Urothelium cell line (cell line): ENCODE data around the gene SEC22A.

ENCODE experiments used
- DNase-seq: peaks from one replicate; pipeline ENCODE4 v3.0.0; 2011; ENCODE audit warnings: low spot score, mixed read lengths
- FAIRE-seq: peaks from 2 replicates; lab custom pipeline; 2011; peaks lifted over from hg19 to GRCh38; lab: Jason Lieb, UNC

Gene SEC22A

GRCh38 chr3:123262226-123262625, 60.5 kb downstream of the SEC22A start:
- FAIRE-seq: no peak
- no peak for DNase-seq

DNA sequence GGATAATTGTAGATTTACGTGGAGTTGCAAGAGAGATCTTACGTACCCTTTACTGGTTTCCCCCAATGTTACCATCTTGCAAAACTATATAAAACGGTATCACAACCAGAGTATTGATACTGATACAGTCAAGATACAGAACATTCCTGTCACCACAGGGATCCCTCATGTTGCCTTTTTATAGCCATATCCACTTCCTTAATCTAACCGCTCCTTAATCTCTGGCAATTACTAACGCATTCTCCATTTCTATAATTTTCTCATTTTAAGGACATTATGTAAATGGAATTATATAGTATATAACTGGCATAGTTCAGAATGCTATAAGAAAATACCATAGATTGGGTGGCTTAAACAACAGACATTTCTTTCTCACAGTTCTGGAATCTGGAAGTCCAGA, 61.1 kb downstream of the SEC22A start:
- DNase-seq (no peak), FAIRE-seq (no peak)

- no peak for FAIRE-seq
Observed at GRCh38 chr3:123263941-123264340, 62.2 kb downstream of the SEC22A start.

DNA sequence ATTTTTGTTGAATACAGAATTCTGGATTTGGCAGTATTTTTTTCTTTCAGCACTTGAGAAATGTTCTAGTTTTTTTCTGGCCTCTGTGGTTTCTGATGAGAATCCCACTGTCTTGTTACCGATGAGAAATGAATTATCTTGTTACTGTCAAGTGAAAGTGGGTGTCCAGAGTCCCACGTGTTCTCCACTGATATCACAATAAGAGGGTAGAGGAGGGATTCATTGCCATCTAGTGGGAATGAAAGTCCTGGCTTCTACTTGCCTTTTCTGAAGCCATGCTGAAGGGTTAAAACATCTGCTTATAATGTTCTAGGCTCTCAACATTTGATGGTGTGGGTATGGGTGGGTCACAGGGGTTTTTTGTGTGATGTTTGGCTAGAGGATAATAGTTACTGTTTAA, 66.1 kb downstream of the SEC22A start:
- no peak for DNase-seq
- no peak for FAIRE-seq

More at GRCh38 chr3:123263941-123264340, 62.2 kb downstream of the SEC22A start:
- no peak for DNase-seq

DNA sequence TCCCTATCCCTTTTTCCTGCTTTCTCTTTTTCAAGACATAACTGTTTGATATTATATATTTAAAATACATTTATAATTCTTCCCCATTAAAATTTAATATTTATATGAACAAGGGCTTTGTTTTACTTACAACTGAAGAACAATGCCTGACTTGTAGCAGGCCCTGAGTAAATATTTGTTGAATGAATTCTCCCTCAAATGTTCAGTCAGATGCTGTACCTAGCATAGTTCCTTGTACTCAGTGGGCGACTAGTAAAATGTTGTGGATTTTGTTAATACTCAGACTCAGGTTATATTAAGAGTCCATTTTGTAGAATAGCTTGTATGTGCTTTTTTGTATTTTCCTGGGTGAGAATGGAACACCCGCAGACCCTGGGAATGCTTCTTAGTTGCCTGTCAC, 69.1 kb downstream of the SEC22A start:
- FAIRE-seq: no peak
- no peak for DNase-seq

- DNase-seq (no peak), FAIRE-seq (no peak)
Observed at GRCh38 chr3:123271466-123272159, 69.9 kb downstream of the SEC22A start.

DNA sequence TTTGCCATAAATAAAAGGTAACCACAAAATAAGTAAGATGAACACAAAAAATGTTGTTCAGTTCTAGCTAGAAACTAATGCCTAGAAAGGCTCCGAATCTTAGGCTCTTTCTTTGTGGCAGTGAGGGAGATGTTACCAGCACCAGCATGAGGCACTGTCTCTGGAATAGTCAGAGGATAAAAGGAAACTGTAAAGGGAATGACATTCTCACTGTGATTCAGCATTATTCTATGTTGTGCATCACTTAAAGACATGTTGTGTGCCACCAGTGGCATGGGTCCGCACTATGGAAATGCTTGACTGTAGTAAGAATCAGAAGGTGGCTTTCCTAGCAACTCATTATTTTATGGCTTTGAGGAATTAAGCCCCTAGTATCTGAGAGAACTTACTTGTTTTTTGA, 70.8 kb downstream of the SEC22A start:
- FAIRE-seq (no peak), DNase-seq (peak; percentile 6)

GRCh38 chr3:123275691-123276090, 73.9 kb downstream of the SEC22A start:
- FAIRE-seq (no peak), DNase-seq (no peak)

- DNase-seq (no peak), FAIRE-seq (no peak)
Observed at GRCh38 chr3:123276346-123277006, 74.7 kb downstream of the SEC22A start.

GRCh38 chr3:123277106-123277505, 75.4 kb downstream of the SEC22A start:
- peak; percentile 63 for FAIRE-seq
- no peak for DNase-seq

GRCh38 chr3:123278446-123278845, 76.7 kb downstream of the SEC22A start:
- DNase-seq (no peak), FAIRE-seq (no peak)

DNA sequence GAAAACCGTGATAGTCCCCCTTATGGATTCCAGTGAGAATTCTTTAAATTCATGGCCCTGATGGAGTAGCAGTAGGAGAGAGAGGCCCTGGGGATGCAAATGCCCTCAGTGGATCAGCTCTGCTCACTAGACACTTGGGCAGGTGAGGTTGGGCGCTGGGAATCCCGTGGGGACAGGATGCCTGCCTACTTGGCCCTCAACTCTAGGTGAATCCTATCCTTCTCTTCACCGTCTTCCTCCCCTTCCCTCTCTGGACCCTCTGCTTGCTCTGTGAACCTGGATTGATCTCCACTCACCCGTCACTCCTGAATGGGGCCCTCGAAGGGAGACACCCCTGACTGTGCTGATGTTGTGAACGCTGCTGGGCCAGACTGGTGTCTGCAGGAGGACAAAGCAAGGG, 77.4 kb downstream of the SEC22A start:
- DNase-seq (peak; percentile 2), FAIRE-seq (no peak)

GRCh38 chr3:123281406-123281805, 79.7 kb downstream of the SEC22A start:
- FAIRE-seq (peak; percentile 42), DNase-seq (peak; percentile 2)

DNA sequence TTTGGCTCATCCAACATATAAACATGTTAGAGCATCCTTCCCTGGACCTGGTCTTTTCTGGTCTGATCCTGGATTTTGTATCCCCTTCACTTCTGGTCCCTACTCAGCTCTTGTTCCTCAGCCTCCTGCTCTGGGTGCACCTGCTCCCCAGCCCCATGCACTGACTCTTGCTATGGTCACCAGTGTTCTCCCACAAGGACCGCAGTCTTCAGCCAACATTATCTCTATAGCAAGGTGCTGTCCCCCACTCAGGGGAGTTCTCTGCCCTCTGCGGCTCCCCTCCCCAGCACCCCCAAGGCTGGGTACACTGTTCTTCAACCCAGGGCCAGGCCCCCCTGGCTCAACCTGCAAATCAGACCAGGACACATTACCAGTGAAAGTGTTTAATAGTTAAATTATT, 80.2 kb downstream of the SEC22A start:
- FAIRE-seq (no peak), DNase-seq (peak; percentile 2)

GRCh38 chr3:123282461-123282860, 80.7 kb downstream of the SEC22A start:
- FAIRE-seq: no peak

DNA sequence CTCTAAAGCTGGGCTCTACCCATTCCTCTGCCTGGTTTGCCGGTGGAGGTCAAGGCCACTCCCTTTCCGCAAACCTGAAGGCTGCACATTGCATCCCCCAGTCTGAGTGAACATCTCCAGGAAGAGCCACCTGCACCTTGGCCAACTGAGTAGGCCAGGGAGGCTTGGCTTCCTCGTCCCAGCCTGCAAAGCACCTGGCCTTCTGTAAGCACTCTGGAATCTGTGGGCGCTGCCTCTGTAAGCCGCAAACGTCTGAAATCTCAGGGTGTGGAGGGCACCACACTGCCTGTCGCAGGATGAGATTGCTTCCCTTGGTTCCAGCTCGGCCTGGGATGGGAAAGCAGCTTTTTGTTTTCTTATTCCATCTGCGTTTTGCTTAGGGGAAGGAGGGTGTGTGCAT, 81.3 kb downstream of the SEC22A start:
- DNase-seq (peak; percentile 21), FAIRE-seq (no peak)

More at GRCh38 chr3:123282461-123282860, 80.7 kb downstream of the SEC22A start:
- DNase-seq: peak; percentile 3

GRCh38 chr3:123283657-123284398, 82.1 kb downstream of the SEC22A start:
- FAIRE-seq (no peak), DNase-seq (peak; percentile 2)

GRCh38 chr3:123284399-123285010, 82.8 kb downstream of the SEC22A start:
- FAIRE-seq: peak; percentile 69
- DNase-seq: peak; percentile 4

DNA sequence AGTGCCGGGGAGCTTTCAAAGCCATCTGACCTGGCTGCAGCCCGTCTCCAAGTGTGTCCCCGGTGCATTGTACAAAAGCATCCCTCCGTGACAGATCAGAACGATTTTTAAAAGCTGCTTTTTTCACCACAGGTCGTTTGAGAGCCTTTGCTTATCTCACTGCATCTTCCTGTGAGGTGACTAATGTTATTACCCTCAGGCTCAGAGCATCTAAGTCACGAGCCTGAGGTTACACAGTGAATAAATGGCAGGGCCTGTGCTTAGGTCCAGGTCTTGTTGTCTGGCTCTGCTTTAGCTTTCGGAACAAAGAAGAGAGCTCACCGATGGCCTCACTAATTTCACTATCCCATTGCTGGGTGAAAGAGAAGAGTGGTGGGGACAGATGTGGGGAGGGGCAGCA, 83.3 kb downstream of the SEC22A start:
- no peak for FAIRE-seq

DNA sequence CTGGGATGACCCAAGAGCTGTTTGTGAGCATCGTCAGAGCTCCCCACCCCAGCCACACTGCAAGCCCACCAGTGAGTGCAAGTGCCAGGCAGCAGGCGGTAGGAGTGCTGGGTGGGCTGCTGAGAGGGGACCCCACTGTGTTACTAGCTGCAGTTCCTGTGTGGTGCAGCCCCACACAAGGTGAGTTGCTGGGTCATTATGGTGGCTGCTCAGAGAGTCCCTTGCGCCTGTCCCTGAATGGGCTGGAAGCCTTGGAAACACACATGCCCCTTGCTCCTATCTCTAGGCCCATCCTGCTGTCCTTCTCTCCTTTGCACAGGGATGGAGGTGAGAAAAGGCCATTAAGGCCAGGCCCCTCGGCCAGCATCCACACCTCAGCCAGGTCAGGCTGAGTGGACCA, 83.7 kb downstream of the SEC22A start:
- DNase-seq (no peak), FAIRE-seq (no peak)

More for the DNA sequence above, 83.3 kb downstream of the SEC22A start:
- no peak for DNase-seq

- DNase-seq: no peak
- no peak for FAIRE-seq
Observed at GRCh38 chr3:123285931-123286307, 84.2 kb downstream of the SEC22A start.
